ENCODE results near the gene DPT. TPM values are rescaled to one million over a fixed set of nuclear protein-coding genes. Genes with fewer than 3 reads are reported as not detected.

Gene DPT
- total RNA-seq, 3 donors from 2014 or later (not counting 1 experiment from before 2014, with no cell fraction given) = not detected

- intact Hi-C loops (cut with micrococcal nuclease) = no loop called here
- Histone ChIP-seq H3K4me3 (ENCODE audit: low read length) (no peak overlapping the region), H3K4me1 (ENCODE audit: control insufficient read depth, insufficient read depth, low read length) (no peaks in the 10 kb centered on the region), H3K9me3 (ENCODE audit: control insufficient read depth, insufficient read depth, low read length) (no peaks in the 10 kb centered on the region), H3K27ac (ENCODE audit: low read length) (no peak overlapping the region), H3K27me3 (ENCODE audit: control insufficient read depth, insufficient read depth, low read length) (no peaks in the 10 kb centered on the region), H3K36me3 (ENCODE audit: control insufficient read depth, insufficient read depth, low read length) (no peaks in the 10 kb centered on the region)
- H3K36me3 Mint-ChIP-seq = no peaks in the 10 kb centered on the region
- no peak overlapping the region for H3K4me3 Mint-ChIP-seq
- H3K27ac Mint-ChIP-seq = no peak overlapping the region
- DNase-seq = no peak
- ATAC-seq = no peak
- no peaks in the 10 kb centered on the region for H3K9me3 Mint-ChIP-seq
- TF ChIP-seq CTCF (IDR thresholded peaks at IDR 0.05) = no peak
- no CpG with 5 or more reads among the region's 1 CpG for WGBS (ENCODE audit: insufficient coverage)
- H3K4me1 Mint-ChIP-seq = no peaks in the 10 kb centered on the region
- H3K27me3 Mint-ChIP-seq (ENCODE audit: low read depth in 2 of 2) = peaks cover 0 to 2% of the 10 kb centered on the region in 2 donors
Observed at GRCh38 chr1:168672278-168672677, 56.7 kb downstream of the DPT start.

GRCh38 chr1:168671782-168672181 is 57.2 kb downstream of the DPT start:
- Mint-ChIP-seq H3K4me3 (no peak overlapping the region), H3K27ac (no peak overlapping the region), H3K4me1 (no peaks in the 10 kb centered on the region), H3K9me3 (no peaks in the 10 kb centered on the region), H3K36me3 (no peaks in the 10 kb centered on the region), H3K27me3 (ENCODE audit: low read depth in 2 of 2) (peaks cover 0 to 2% of the 10 kb centered on the region in 2 donors)
- H3K36me3 ChIP-seq (ENCODE audit: control insufficient read depth, insufficient read depth, low read length) = no peaks in the 10 kb centered on the region
- intact Hi-C loops (cut with micrococcal nuclease) = no loop called here
- DNase-seq (no peak), ATAC-seq (no peak)
- no peak overlapping the region for H3K27ac ChIP-seq (ENCODE audit: low read length)
- H3K4me1 ChIP-seq (ENCODE audit: control insufficient read depth, insufficient read depth, low read length) = no peaks in the 10 kb centered on the region
- no peaks in the 10 kb centered on the region for H3K27me3 ChIP-seq (ENCODE audit: control insufficient read depth, insufficient read depth, low read length)
- no peak overlapping the region for H3K4me3 ChIP-seq (ENCODE audit: low read length)
- H3K9me3 ChIP-seq (ENCODE audit: control insufficient read depth, insufficient read depth, low read length) = no peaks in the 10 kb centered on the region
- TF ChIP-seq CTCF (IDR thresholded peaks at IDR 0.05) = no peak

GRCh38 chr1:168665975-168666374 is 63.0 kb downstream of the DPT start:
- H3K27ac Mint-ChIP-seq = no peak overlapping the region
- H3K4me3 Mint-ChIP-seq = no peak overlapping the region
- no peak for TF ChIP-seq CTCF (IDR thresholded peaks at IDR 0.05)
- H3K36me3 ChIP-seq (ENCODE audit: control insufficient read depth, insufficient read depth, low read length) = no peaks in the 10 kb centered on the region
- H3K4me3 ChIP-seq (ENCODE audit: low read length) = no peak overlapping the region
- no peaks in the 10 kb centered on the region for H3K36me3 Mint-ChIP-seq
- ATAC-seq (no peak), DNase-seq (no peak)
- no peak overlapping the region for H3K27ac ChIP-seq (ENCODE audit: low read length)
- H3K9me3 Mint-ChIP-seq = no peaks in the 10 kb centered on the region
- no peaks in the 10 kb centered on the region for H3K4me1 ChIP-seq (ENCODE audit: control insufficient read depth, insufficient read depth, low read length)
- no peaks in the 10 kb centered on the region for H3K4me1 Mint-ChIP-seq
- H3K27me3 ChIP-seq (ENCODE audit: control insufficient read depth, insufficient read depth, low read length) = no peaks in the 10 kb centered on the region
- H3K27me3 Mint-ChIP-seq (ENCODE audit: low read depth in 2 of 2) = no peaks in the 10 kb centered on the region
- 63% methylated on average over 1 of the region's 1 CpG for whole genome bisulfite sequencing (ENCODE audit: insufficient coverage)
- no peaks in the 10 kb centered on the region for H3K9me3 ChIP-seq (ENCODE audit: control insufficient read depth, insufficient read depth, low read length)
- intact Hi-C loops (cut with micrococcal nuclease) = no loop called here

- ATAC-seq = no peak
- WGBS (ENCODE audit: insufficient coverage) = 21% methylated on average over 2 of the region's 3 CpGs
- no peaks in the 10 kb centered on the region for H3K36me3 ChIP-seq (ENCODE audit: control insufficient read depth, insufficient read depth, low read length)
- H3K9me3 ChIP-seq (ENCODE audit: control insufficient read depth, insufficient read depth, low read length) = no peaks in the 10 kb centered on the region
- intact Hi-C loops (cut with micrococcal nuclease) = no loop called here
- Mint-ChIP-seq H3K4me1 (no peaks in the 10 kb centered on the region), H3K27me3 (ENCODE audit: low read depth in 2 of 2) (no peaks in the 10 kb centered on the region), H3K4me3 (no peak overlapping the region), H3K36me3 (no peaks in the 10 kb centered on the region), H3K9me3 (no peaks in the 10 kb centered on the region), H3K27ac (no peak overlapping the region)
- no peak for TF ChIP-seq CTCF (IDR thresholded peaks at IDR 0.05)
- no peaks in the 10 kb centered on the region for H3K4me1 ChIP-seq (ENCODE audit: control insufficient read depth, insufficient read depth, low read length)
- no peak overlapping the region for H3K4me3 ChIP-seq (ENCODE audit: low read length)
- no peak overlapping the region for H3K27ac ChIP-seq (ENCODE audit: low read length)
- no peaks in the 10 kb centered on the region for H3K27me3 ChIP-seq (ENCODE audit: control insufficient read depth, insufficient read depth, low read length)
- no peak for DNase-seq
Observed at GRCh38 chr1:168664069-168664834, 64.8 kb downstream of the DPT start.
